Esophagus muscularis mucosa (tissue), 4 donors: ENCODE results near the gene TMEM119. TPM values are rescaled to one million over a fixed set of nuclear protein-coding genes. Genes with fewer than 3 reads are reported as not detected.

Experiments
- DNase-seq: peaks from one replicate; pipeline ENCODE4 v3.0.0-alpha.2; 2017; ENCODE audit errors: extremely low spot score
- H3K27ac ChIP-seq, 4 donors: fragments of 200-600 bp; sonication (generic); replicated peaks in 1 of 4; 1 replicate in 3 of 4; 2 replicates in 1 of 4; pipeline ENCODE4 v1.5.1; 2016 to 2019; ENCODE audit warnings: mild to moderate bottlenecking in 1 of 4
- H3K27me3 ChIP-seq, 4 donors: fragments of 200-600 bp; sonication (generic); one replicate each; pipeline versions ENCODE4 v1.5.1 to v1.6.0; 2016 to 2019
- H3K36me3 ChIP-seq, 4 donors: fragments of 200-600 bp; sonication (generic); one replicate each; pipeline ENCODE4 v1.5.1; 2016 to 2019
- H3K4me1 ChIP-seq, 4 donors: fragments of 200-600 bp; sonication (generic); one replicate each; pipeline ENCODE4 v1.5.1; 2016 to 2019
- H3K4me3 ChIP-seq, 4 donors: fragments of 200-600 bp; sonication (generic); 1 replicate in 2 of 4; 2 replicates in 2 of 4; pipeline ENCODE4 v1.5.1; 2016 to 2019; ENCODE audit warnings: mild to moderate bottlenecking in 4 of 4, moderate library complexity in 1 of 4
- H3K9me3 ChIP-seq, 4 donors: fragments of 200-600 bp; sonication (generic); 1 replicate in 3 of 4; 2 replicates in 1 of 4; pipeline ENCODE4 v1.5.1; 2016 to 2019
- CTCF ChIP-seq, 3 experiments: fragments of 200-600 bp in 2 of 3; fragments of 450-650 bp in 1 of 3; sonication (generic) in 2 of 3; IDR thresholded peaks; one replicate each; pipeline ENCODE4 v1.5.1; 2017 to 2019; ENCODE audit warnings: antibody characterized with exemption in 3 of 3, mild to moderate bottlenecking in 2 of 3, moderate library complexity in 1 of 3
- EP300 ChIP-seq: sonication (generic); formaldehyde crosslinking; IDR thresholded peaks from one replicate; pipeline ENCODE4 v1.6.1; 2017; ENCODE audit warnings: antibody characterized with exemption
- POLR2A ChIP-seq: fragments of 450-650 bp; IDR thresholded peaks from one replicate; pipeline ENCODE4 v1.6.1; 2017; ENCODE audit warnings: antibody characterized with exemption, moderate library complexity, mild to moderate bottlenecking, low read depth
- POLR2AphosphoS5 ChIP-seq, 2 donors: sonication (generic); formaldehyde crosslinking; IDR thresholded peaks; one replicate each; pipeline ENCODE4 v1.6.1; 2017; ENCODE audit warnings: antibody characterized with exemption in 2 of 2
- WGBS: methylation state at CpG from one replicate; pipeline ENCODE4 v1.1.5; 2018; 5-methylcytosine and 5-hydroxymethylcytosine counted together
- intact Hi-C: fragments of 100-400 bp; cut with DNase I; formaldehyde crosslinking; loops from one replicate; pipeline ENCODE4 v1.15.1; 2023
- total RNA-seq, 4 donors: library from RNA; depleted of rRNA; stranded (reverse); fragments of >200 nt; gene quantifications; one replicate each; pipeline versions ENCODE4 v1.1.0 to v1.2.1, GENCODE V29; 2016

TMEM119 gene
- total RNA-seq, 4 donors from 2014 or later = 3.6 to 12.2 (median 7.1) TPM

- no peaks in the 10 kb centered on the region for H3K9me3 ChIP-seq
- H3K4me1 ChIP-seq = peaks cover 6 to 18% (median 14%) of the 10 kb centered on the region in 4 donors
- intact Hi-C loops = no loop called here
- DNase-seq = no peak
- no peak overlapping the region for H3K27ac ChIP-seq
- TF ChIP-seq EP300 (no peak), CTCF (IDR thresholded peaks at IDR 0.05) (no peak), POLR2A (no peak), POLR2AphosphoS5 (IDR thresholded peaks at IDR 0.05) (no peak)
- no peak overlapping the region for H3K4me3 ChIP-seq
- WGBS = 69% methylated on average over 7 of the region's 9 CpGs
- peaks cover 0 to 17% (median 0%) of the 10 kb centered on the region in 4 donors for H3K27me3 ChIP-seq
- no peaks in the 10 kb centered on the region for H3K36me3 ChIP-seq
Measured at GRCh38 chr12:108606492-108606891, 8.6 kb upstream of the TMEM119 start.

- TF ChIP-seq POLR2AphosphoS5 (IDR thresholded peaks at IDR 0.05) (no peak), CTCF (IDR thresholded peaks at IDR 0.05) (no peak)
- H3K36me3 ChIP-seq = no peaks in the 10 kb centered on the region
- no peak overlapping the region for H3K27ac ChIP-seq
- intact Hi-C loops = no loop called here
- H3K4me3 ChIP-seq = no peak overlapping the region
- 88% methylated on average over 4 of the region's 4 CpGs for WGBS
- H3K27me3 ChIP-seq = peaks cover 0 to 17% (median 0%) of the 10 kb centered on the region in 4 donors
- DNase-seq = no peak
- H3K9me3 ChIP-seq = no peaks in the 10 kb centered on the region
- H3K4me1 ChIP-seq = peaks cover 6 to 18% (median 14%) of the 10 kb centered on the region in 4 donors
Measured at GRCh38 chr12:108605690-108606406, 8.0 kb upstream of the TMEM119 start.

- intact Hi-C loops = no loop called here
Measured at GRCh38 chr12:108605000-108605689, 7.3 kb upstream of the TMEM119 start.

GRCh38 chr12:108604208-108604941 lies 6.5 kb upstream of the TMEM119 start:
- TF ChIP-seq CTCF (IDR thresholded peaks at IDR 0.05) (no peak), POLR2A (no peak), POLR2AphosphoS5 (IDR thresholded peaks at IDR 0.05) (no peak), EP300 (no peak)
- intact Hi-C loops = no loop called here
- Histone ChIP-seq H3K27me3 (peaks cover 0 to 14% (median 0%) of the 10 kb centered on the region in 4 donors), H3K9me3 (no peaks in the 10 kb centered on the region), H3K36me3 (no peaks in the 10 kb centered on the region), H3K4me3 (no peak overlapping the region), H3K27ac (no peak overlapping the region), H3K4me1 (peaks cover 1 to 8% (median 3%) of the 10 kb centered on the region in 4 donors)
- no peak for DNase-seq
- 57% methylated on average over 14 of the region's 14 CpGs for WGBS

More at GRCh38 chr12:108605000-108605689, 7.3 kb upstream of the TMEM119 start:
- Histone ChIP-seq H3K27me3 (peaks cover 0 to 17% (median 0%) of the 10 kb centered on the region in 4 donors), H3K36me3 (no peaks in the 10 kb centered on the region), H3K9me3 (no peaks in the 10 kb centered on the region), H3K27ac (no peak overlapping the region), H3K4me3 (no peak overlapping the region), H3K4me1 (peaks cover 6 to 16% (median 10%) of the 10 kb centered on the region in 4 donors)
- TF ChIP-seq POLR2AphosphoS5 (IDR thresholded peaks at IDR 0.05) = no peak
- no peak for TF ChIP-seq CTCF (IDR thresholded peaks at IDR 0.05)
- no peak for TF ChIP-seq POLR2A
- TF ChIP-seq EP300 = no peak
- 62% methylated on average over 3 of the region's 3 CpGs for WGBS
- no peak for DNase-seq
